Mesenchymal stem cell (in vitro differentiated cells and primary cell): Measurements from ENCODE around the gene ANKRD33.

Experiments used
- DNase-seq: peaks from one replicate; pipeline ENCODE4 v3.0.0-alpha.2; 2013
- H2AFZ ChIP-seq: one replicate; pipeline ENCODE4 v1.6.1; 2013; ENCODE audit warnings: low read depth, mild to moderate bottlenecking, control low read depth, inconsistent platforms, low read length, moderate library complexity
- H2AK5ac ChIP-seq: 2 replicates; pipeline ENCODE4 v1.6.1; 2013; ENCODE audit warnings: low read length, moderate library complexity, mild to moderate bottlenecking, inconsistent platforms; ENCODE audit not compliant: severe bottlenecking
- H2BK120ac ChIP-seq: one replicate; pipeline ENCODE4 v1.6.1; 2013; ENCODE audit warnings: low read depth, mild to moderate bottlenecking, inconsistent platforms, low read length, moderate library complexity
- H2BK12ac ChIP-seq, 2 experiments: one replicate each; pipeline ENCODE4 v1.6.1; 2013; ENCODE audit warnings: inconsistent platforms in 2 of 2, low read length in 2 of 2, mild to moderate bottlenecking in 2 of 2, moderate library complexity in 2 of 2, control low read depth in 1 of 2
- H2BK15ac ChIP-seq: one replicate; pipeline ENCODE4 v1.6.1; 2013; ENCODE audit warnings: mild to moderate bottlenecking, low read depth, inconsistent platforms; ENCODE audit not compliant: poor library complexity, severe bottlenecking
- H2BK5ac ChIP-seq: 2 replicates; pipeline ENCODE4 v1.6.1; 2013; ENCODE audit warnings: low read depth, mild to moderate bottlenecking, low read length, control low read depth, inconsistent platforms; ENCODE audit not compliant: poor library complexity, severe bottlenecking
- H3K14ac ChIP-seq, 2 experiments: one replicate each; pipeline ENCODE4 v1.6.1; 2013; ENCODE audit warnings: inconsistent platforms in 2 of 2, low read length in 2 of 2, control low read depth in 1 of 2, mild to moderate bottlenecking in 1 of 2, moderate library complexity in 1 of 2
- H3K18ac ChIP-seq, 2 experiments: one replicate each; pipeline ENCODE4 v1.6.1; 2013; ENCODE audit warnings: inconsistent platforms in 2 of 2, low read length in 2 of 2, control low read depth in 1 of 2, low read depth in 1 of 2, mild to moderate bottlenecking in 1 of 2
- H3K23ac ChIP-seq, 2 experiments: one replicate each; pipeline ENCODE4 v1.6.1; 2013; ENCODE audit warnings: inconsistent platforms in 2 of 2, low read length in 2 of 2, mild to moderate bottlenecking in 2 of 2, moderate library complexity in 2 of 2, control low read depth in 1 of 2
- H3K27ac ChIP-seq: 2 replicates; pipeline ENCODE4 v1.5.1; 2013; ENCODE audit warnings: mild to moderate bottlenecking, moderate library complexity, low read length, control low read depth, inconsistent platforms; ENCODE audit not compliant: poor library complexity, severe bottlenecking
- H3K27me3 ChIP-seq, 2 experiments: 2 replicates each; pipeline versions ENCODE4 v1.6.1 to v1.7.0; 2013; ENCODE audit warnings: low read length in 2 of 2, mild to moderate bottlenecking in 2 of 2, moderate library complexity in 2 of 2, control low read depth in 1 of 2, inconsistent platforms in 1 of 2; ENCODE audit not compliant: control insufficient read depth in 1 of 2, insufficient read depth in 1 of 2
- H3K36me3 ChIP-seq, 2 experiments: 2 replicates each; pipeline versions ENCODE4 v1.6.1 to v1.7.0; 2013; ENCODE audit warnings: low read length in 2 of 2, control low read depth in 1 of 2, inconsistent platforms in 1 of 2, low read depth in 1 of 2, mild to moderate bottlenecking in 1 of 2; ENCODE audit not compliant: insufficient read depth in 2 of 2, control insufficient read depth in 1 of 2
- H3K4ac ChIP-seq, 2 experiments: one replicate each; pipeline ENCODE4 v1.6.1; 2013; ENCODE audit warnings: inconsistent platforms in 2 of 2, low read length in 2 of 2, mild to moderate bottlenecking in 2 of 2, moderate library complexity in 2 of 2, control low read depth in 1 of 2, low read depth in 1 of 2
- H3K4me1 ChIP-seq: 2 replicates; pipeline ENCODE4 v1.6.1; 2013; ENCODE audit warnings: low read depth, low read length, control low read depth; ENCODE audit not compliant: control insufficient read depth, insufficient read depth
- H3K4me2 ChIP-seq: 2 replicates; pipeline ENCODE4 v1.6.1; 2013; ENCODE audit warnings: low read length, mild to moderate bottlenecking, inconsistent platforms; ENCODE audit not compliant: poor library complexity, severe bottlenecking
- H3K4me3 ChIP-seq, 2 experiments: 2 replicates each; pipeline versions ENCODE4 v1.5.1 to v1.7.0; 2013; ENCODE audit warnings: low read length in 2 of 2, mild to moderate bottlenecking in 2 of 2, control low read depth in 1 of 2, low read depth in 1 of 2; ENCODE audit not compliant: insufficient read depth in 1 of 2
- H3K79me1 ChIP-seq: replicated peaks from 2 replicates; pipeline ENCODE4 v1.6.1; 2013; ENCODE audit warnings: mild to moderate bottlenecking, control low read depth, low read length, inconsistent platforms; ENCODE audit not compliant: poor library complexity, severe bottlenecking
- H3K9ac ChIP-seq: 2 replicates; pipeline ENCODE4 v1.7.0; 2013; ENCODE audit warnings: mild to moderate bottlenecking, low read length, moderate library complexity
- H3K9me3 ChIP-seq: 2 replicates; pipeline ENCODE4 v1.7.0; 2013; ENCODE audit warnings: mild to moderate bottlenecking, low read length; ENCODE audit not compliant: control insufficient read depth
- H4K8ac ChIP-seq: one replicate; pipeline ENCODE4 v1.6.1; 2013; ENCODE audit warnings: inconsistent platforms, mild to moderate bottlenecking, low read length, moderate library complexity
- H4K91ac ChIP-seq: one replicate; pipeline ENCODE4 v1.6.1; 2013; ENCODE audit warnings: mild to moderate bottlenecking, low read length, inconsistent platforms
- WGBS: methylation state at CpG from one replicate; pipeline ENCODE4 v1.1.7; 2013; ENCODE audit warnings: mixed read lengths; 5-methylcytosine and 5-hydroxymethylcytosine counted together

Gene ANKRD33

GRCh38 chr12:51926064-51926632 is 38.2 kb downstream of the ANKRD33 start:
- no peaks in the 10 kb centered on the region for H3K9me3 ChIP-seq
- peak overlapping the region; percentile 75 for H4K91ac ChIP-seq

GRCh38 chr12:51926718-51927117 is 38.8 kb downstream of the ANKRD33 start:
- H2AFZ ChIP-seq, result no peak overlapping the region
- H3K4ac ChIP-seq, result no peak overlapping the region
- DNase-seq, result peak; percentile 43
- H3K27ac ChIP-seq, result no peak overlapping the region
- peaks cover 5% of the 10 kb centered on the region for H3K4me1 ChIP-seq
- H3K18ac ChIP-seq, result no peak overlapping the region
- H3K14ac ChIP-seq, result no peak overlapping the region
- no peak overlapping the region for H2BK5ac ChIP-seq
- H3K27me3 ChIP-seq, result peaks cover 0 to 5% of the 10 kb centered on the region in 2 experiments
- H2AK5ac ChIP-seq, result no peak overlapping the region
- no peak overlapping the region for H2BK15ac ChIP-seq
- no peak overlapping the region for H4K91ac ChIP-seq
- no peak overlapping the region for H4K8ac ChIP-seq
- no peak overlapping the region for H3K4me3 ChIP-seq
- H3K9ac ChIP-seq, result no peak overlapping the region
- H3K36me3 ChIP-seq, result no peaks in the 10 kb centered on the region
- H2BK120ac ChIP-seq, result no peak overlapping the region
- no peaks in the 10 kb centered on the region for H3K79me1 ChIP-seq
- H3K23ac ChIP-seq, result peak overlapping the region in 1 of 2 experiments; percentile 61
- 81% methylated on average over 2 of the region's 2 CpGs for WGBS
- no peak overlapping the region for H2BK12ac ChIP-seq
- H3K4me2 ChIP-seq, result no peak overlapping the region
- H3K9me3 ChIP-seq, result no peaks in the 10 kb centered on the region

More at GRCh38 chr12:51926064-51926632, 38.2 kb downstream of the ANKRD33 start:
- Histone ChIP-seq H2BK12ac (peak overlapping the region; percentile 42 to 76), H2AFZ (no peak overlapping the region), H3K4ac (peak overlapping the region in 1 of 2 experiments; percentile 85), H3K23ac (peak overlapping the region in 1 of 2 experiments; percentile 73), H3K27me3 (peaks cover 0 to 5% of the 10 kb centered on the region in 2 experiments), H2BK15ac (no peak overlapping the region), H3K14ac (peak overlapping the region in 1 of 2 experiments; percentile 81), H4K8ac (peak overlapping the region; percentile 31), H3K36me3 (peaks cover 0 to 4% of the 10 kb centered on the region in 2 experiments), H3K79me1 (no peaks in the 10 kb centered on the region), H3K18ac (peak overlapping the region in 1 of 2 experiments; percentile 83), H2AK5ac (no peak overlapping the region), H3K4me3 (no peak overlapping the region), H3K4me1 (peaks cover 5% of the 10 kb centered on the region), H3K4me2 (no peak overlapping the region), H2BK5ac (no peak overlapping the region), H3K9ac (no peak overlapping the region), H3K27ac (no peak overlapping the region), H2BK120ac (no peak overlapping the region)
- peak; percentile 20 for DNase-seq
- 54% methylated on average over 5 of the region's 8 CpGs for WGBS

GRCh38 chr12:51932218-51933076 is 44.5 kb downstream of the ANKRD33 start:
- Histone ChIP-seq H3K9me3 (no peaks in the 10 kb centered on the region), H3K27ac (no peak overlapping the region), H3K4me2 (no peak overlapping the region), H3K36me3 (no peaks in the 10 kb centered on the region), H2BK12ac (no peak overlapping the region), H2AFZ (no peak overlapping the region), H3K79me1 (no peaks in the 10 kb centered on the region), H3K4ac (no peak overlapping the region), H4K8ac (no peak overlapping the region), H3K14ac (no peak overlapping the region), H3K4me1 (no peaks in the 10 kb centered on the region), H4K91ac (no peak overlapping the region), H3K27me3 (no peaks in the 10 kb centered on the region), H2BK15ac (no peak overlapping the region), H2AK5ac (no peak overlapping the region), H3K18ac (no peak overlapping the region), H3K4me3 (no peak overlapping the region), H2BK5ac (no peak overlapping the region), H2BK120ac (no peak overlapping the region), H3K23ac (no peak overlapping the region), H3K9ac (no peak overlapping the region)
- WGBS, result 98% methylated on average over 4 of the region's 5 CpGs
- no peak for DNase-seq

DNA sequence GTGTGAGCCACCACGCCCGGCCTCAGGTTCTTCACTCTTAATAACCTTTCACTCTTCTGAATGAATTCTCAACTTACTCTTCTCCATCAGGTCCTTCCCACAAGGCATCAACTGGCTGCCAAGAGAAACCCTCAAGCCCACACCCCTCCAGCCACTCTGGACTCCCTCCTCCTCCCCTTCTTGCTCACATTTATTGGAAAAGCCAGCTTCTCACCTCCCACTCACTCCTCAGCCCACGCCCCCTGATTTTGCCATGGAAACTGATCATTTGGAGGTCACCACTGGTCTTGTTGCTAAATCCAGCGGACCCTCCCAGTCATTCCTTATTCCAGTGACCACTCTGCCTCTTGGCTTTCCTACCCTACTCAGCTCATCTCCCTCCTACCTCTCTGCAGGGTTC is 46.2 kb downstream of the ANKRD33 start:
- Histone ChIP-seq H2AK5ac (no peak overlapping the region), H4K8ac (no peak overlapping the region), H2BK15ac (no peak overlapping the region), H2BK120ac (no peak overlapping the region), H3K9ac (no peak overlapping the region), H2BK5ac (no peak overlapping the region), H3K23ac (no peak overlapping the region), H3K4me3 (no peak overlapping the region), H3K27ac (no peak overlapping the region), H3K4me1 (no peaks in the 10 kb centered on the region), H3K79me1 (no peaks in the 10 kb centered on the region), H3K4ac (no peak overlapping the region), H3K14ac (no peak overlapping the region), H2BK12ac (no peak overlapping the region), H3K36me3 (no peaks in the 10 kb centered on the region), H3K18ac (no peak overlapping the region), H2AFZ (no peak overlapping the region), H3K9me3 (no peaks in the 10 kb centered on the region), H4K91ac (no peak overlapping the region), H3K27me3 (no peaks in the 10 kb centered on the region), H3K4me2 (no peak overlapping the region)
- WGBS, result 92% methylated on average over 4 of the region's 4 CpGs
- no peak for DNase-seq
